Testis (tissue), 2 donors: ENCODE data around the gene PPP2R5B.

ENCODE experiments used
- CTCF ChIP-seq, 3 experiments: fragments of 450-650 bp in 2 of 3; fragments of 200-600 bp in 1 of 3; sonication (generic) in 1 of 3; IDR thresholded peaks; one replicate each; pipeline ENCODE4 v1.5.1; 2016 to 2019; ENCODE audit warnings: antibody characterized with exemption in 3 of 3, mild to moderate bottlenecking in 2 of 3, moderate library complexity in 1 of 3
- POLR2A ChIP-seq: fragments of 450-650 bp; IDR thresholded peaks from one replicate; pipeline ENCODE4 v1.6.1; 2017; ENCODE audit warnings: antibody characterized with exemption, mild to moderate bottlenecking, moderate library complexity

GRCh38 chr11:64926689-64927088, 2.2 kb downstream of the PPP2R5B start:
- TF ChIP-seq POLR2A (no peak), CTCF (IDR thresholded peaks at IDR 0.05) (no peak)
